Endothelial cell of umbilical vein (primary cell): ENCODE results near the gene SERPINB10.

Experiments used
- POLR2A ChIP-seq: IDR thresholded peaks from 2 replicates; pipeline ENCODE4 v1.6.1; 2012; ENCODE audit warnings: low read depth, mild to moderate bottlenecking, control low read depth, low read length
- POLR2AphosphoS5 ChIP-seq: IDR thresholded peaks from 2 replicates; pipeline ENCODE4 v1.6.1; 2012; ENCODE audit warnings: low read depth, mild to moderate bottlenecking, control low read depth, low read length, moderate library complexity; ENCODE audit not compliant: insufficient read depth
- TF ChIP-seq, protein P1 (sequence below), 2 donors: IDR thresholded peaks; 1 replicate in 1 of 2; 2 replicates in 1 of 2; pipeline ENCODE4 v1.5.1; 2011; ENCODE audit warnings: low read length in 2 of 2, mild to moderate bottlenecking in 2 of 2, moderate library complexity in 2 of 2, control low read depth in 1 of 2, inconsistent platforms in 1 of 2, low read depth in 1 of 2; ENCODE audit not compliant: insufficient read depth in 1 of 2; ENCODE audit errors: extremely low read depth in 1 of 2
- TF ChIP-seq, protein P2 (sequence below): IDR thresholded peaks from 2 replicates; pipeline ENCODE4 v1.6.1; 2011; ENCODE audit not compliant: insufficient read depth, insufficient read length

DNA sequence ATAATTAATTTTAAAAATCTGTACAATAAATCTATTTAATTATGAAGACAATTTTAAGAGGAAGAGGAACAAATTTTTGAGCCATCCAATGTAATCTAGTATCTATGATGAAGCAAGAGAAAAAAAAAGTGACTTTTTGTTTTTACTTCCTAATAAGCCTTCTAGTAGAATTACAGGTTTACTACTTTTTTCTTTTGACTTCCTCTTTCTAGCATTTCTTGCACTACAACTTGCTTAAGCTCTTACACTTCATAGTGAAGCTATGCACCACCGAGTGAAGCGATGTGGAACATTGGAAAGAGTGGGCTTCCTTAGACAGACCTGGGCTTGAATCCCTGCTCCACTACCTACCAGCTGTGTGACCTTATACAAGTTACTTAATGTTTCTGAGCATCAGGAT lies 18.1 kb upstream of the SERPINB10 start:
- no peak for TF ChIP-seq POLR2AphosphoS5
- TF ChIP-seq, protein P1, sequence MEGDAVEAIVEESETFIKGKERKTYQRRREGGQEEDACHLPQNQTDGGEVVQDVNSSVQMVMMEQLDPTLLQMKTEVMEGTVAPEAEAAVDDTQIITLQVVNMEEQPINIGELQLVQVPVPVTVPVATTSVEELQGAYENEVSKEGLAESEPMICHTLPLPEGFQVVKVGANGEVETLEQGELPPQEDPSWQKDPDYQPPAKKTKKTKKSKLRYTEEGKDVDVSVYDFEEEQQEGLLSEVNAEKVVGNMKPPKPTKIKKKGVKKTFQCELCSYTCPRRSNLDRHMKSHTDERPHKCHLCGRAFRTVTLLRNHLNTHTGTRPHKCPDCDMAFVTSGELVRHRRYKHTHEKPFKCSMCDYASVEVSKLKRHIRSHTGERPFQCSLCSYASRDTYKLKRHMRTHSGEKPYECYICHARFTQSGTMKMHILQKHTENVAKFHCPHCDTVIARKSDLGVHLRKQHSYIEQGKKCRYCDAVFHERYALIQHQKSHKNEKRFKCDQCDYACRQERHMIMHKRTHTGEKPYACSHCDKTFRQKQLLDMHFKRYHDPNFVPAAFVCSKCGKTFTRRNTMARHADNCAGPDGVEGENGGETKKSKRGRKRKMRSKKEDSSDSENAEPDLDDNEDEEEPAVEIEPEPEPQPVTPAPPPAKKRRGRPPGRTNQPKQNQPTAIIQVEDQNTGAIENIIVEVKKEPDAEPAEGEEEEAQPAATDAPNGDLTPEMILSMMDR (IDR thresholded peaks at IDR 0.05; ENCODE audit: extremely low read depth in 1 of 2, insufficient read depth in 1 of 2, low read depth in 1 of 2, low read length in 2 of 2), result no peak
- TF ChIP-seq, protein P2, sequence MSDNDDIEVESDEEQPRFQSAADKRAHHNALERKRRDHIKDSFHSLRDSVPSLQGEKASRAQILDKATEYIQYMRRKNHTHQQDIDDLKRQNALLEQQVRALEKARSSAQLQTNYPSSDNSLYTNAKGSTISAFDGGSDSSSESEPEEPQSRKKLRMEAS, result no peak
- no peak for TF ChIP-seq POLR2A
